GM18867 (cell line): ENCODE data around the gene ZNF217.
"Not testable (repeated sequence)": the region's sequence is repeated elsewhere in the genome, so short reads cannot be mapped to it uniquely, and the experiment has no call there.

Source experiments
- ATAC-seq: cut with Tn5 transposase; IDR thresholded peaks from one replicate; pipeline ENCODE4 v1.9.1; 2021; ENCODE audit warnings: mild to moderate bottlenecking, moderate library complexity; ENCODE audit not compliant: unreplicated experiment

The ZNF217 gene

GRCh38 chr20:53622247-53623133, 28.9 kb upstream of the ZNF217 start:
- ATAC-seq = no peak

- ATAC-seq = no peak
Observed at GRCh38 chr20:53621482-53622246, 28.0 kb upstream of the ZNF217 start.

GRCh38 chr20:53618490-53619000, 24.9 kb upstream of the ZNF217 start:
- ATAC-seq = not testable (repeated sequence)

- ATAC-seq = no peak
Observed at GRCh38 chr20:53617791-53618489, 24.3 kb upstream of the ZNF217 start.

DNA sequence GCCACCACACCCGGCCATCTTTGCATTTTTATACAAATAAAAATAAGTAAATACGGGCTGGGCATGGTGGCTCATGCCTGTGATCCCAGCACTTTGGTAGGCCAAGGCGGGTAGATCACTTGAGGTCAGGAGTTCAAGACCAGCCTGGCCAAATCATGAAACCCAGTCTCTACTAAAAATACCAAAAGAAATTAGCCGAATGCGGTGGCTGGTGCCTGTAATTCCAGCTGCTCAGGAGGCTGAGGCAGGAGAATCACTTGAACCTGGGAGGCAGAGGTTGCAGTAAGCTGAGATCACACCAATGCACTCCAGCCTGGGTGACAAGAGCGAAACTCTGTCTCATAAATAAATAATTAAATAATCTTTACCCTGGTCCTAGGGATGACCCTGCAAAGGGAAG, 22.9 kb upstream of the ZNF217 start:
- ATAC-seq = not testable (repeated sequence)

DNA sequence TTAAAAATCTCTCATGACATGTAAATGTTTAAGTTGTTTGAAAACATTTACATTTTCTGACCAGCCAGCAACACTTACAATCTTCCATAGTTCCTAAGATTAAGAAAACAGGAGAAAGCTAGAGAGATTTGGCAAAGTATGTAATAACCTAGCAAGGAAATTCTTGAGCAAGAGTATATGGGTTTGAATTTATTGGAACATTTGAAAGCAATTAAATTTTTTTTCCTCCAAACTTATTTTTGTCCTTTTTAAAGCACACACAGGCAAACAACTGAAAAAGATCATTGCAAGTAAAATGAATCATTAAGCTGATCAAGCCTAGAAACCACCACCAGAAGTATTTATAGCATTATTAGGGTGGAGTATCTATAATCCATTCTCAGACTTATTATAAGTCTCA, 20.1 kb upstream of the ZNF217 start:
- no peak for ATAC-seq

GRCh38 chr20:53612289-53612688, 18.6 kb upstream of the ZNF217 start:
- not testable (repeated sequence) for ATAC-seq

DNA sequence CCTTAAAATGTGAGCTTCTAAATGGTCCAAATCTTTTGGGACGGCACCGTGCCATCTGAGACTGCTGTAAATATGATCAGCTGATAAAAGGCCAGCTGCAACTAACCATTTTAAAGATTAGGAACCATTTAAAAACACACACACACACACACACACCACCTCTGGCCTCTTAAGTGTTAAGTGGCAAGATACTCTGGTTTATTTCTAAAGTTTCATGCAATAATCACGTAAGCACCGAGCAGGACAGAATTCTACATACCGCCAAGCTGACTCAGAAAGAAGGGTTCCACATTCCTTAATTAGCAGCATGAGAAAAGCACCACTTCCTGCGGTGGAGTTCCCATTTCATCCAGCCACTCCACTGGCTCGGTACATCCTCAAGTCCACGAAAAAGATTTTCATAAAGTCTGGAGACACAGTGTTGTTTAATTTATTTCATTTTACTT, 17.8 kb upstream of the ZNF217 start:
- ATAC-seq = peak; percentile 42

DNA sequence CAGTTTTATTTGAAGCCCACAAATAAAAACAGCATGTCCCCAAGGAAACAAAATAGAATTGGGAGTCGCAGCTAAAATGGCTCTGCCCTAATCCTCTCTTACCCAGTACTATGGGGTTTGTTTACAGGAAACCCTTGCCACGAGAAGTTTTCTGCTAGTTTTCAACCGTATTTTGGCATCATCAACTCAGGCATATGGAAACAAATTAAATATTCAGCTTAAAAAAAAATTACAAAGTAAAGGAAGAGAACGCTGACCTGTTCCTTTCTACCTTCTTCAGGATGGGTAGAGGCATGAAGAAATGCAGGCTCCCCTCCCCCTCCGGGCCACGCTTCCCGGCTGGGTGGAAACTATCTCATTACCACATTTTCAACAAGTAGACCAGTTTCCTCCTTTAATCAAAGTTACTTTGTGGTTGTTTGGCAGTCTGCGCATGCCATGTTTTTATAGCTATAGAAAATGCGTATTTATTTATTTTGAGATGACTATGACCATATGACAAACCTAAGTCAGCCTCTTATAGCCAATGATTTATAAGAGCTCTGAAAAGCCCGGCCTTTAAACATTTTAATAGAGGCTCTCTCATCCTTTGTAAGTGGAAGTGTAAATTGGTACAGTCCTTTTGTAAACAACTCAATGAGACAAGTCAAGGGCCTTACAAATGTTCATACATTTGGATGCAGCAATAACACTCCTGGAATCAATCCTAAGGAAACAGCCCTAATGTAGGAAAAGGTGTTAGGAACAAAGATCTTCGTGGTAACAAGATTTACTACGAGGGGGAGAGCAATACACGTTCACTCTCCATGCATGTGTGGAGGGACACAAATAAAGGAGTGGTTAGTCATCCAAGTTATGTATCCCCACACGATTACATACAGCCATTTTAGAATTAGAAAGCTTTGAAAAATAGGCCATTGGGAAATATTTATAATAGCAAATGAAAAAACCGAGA, 16.1 kb upstream of the ZNF217 start:
- no peak for ATAC-seq

DNA sequence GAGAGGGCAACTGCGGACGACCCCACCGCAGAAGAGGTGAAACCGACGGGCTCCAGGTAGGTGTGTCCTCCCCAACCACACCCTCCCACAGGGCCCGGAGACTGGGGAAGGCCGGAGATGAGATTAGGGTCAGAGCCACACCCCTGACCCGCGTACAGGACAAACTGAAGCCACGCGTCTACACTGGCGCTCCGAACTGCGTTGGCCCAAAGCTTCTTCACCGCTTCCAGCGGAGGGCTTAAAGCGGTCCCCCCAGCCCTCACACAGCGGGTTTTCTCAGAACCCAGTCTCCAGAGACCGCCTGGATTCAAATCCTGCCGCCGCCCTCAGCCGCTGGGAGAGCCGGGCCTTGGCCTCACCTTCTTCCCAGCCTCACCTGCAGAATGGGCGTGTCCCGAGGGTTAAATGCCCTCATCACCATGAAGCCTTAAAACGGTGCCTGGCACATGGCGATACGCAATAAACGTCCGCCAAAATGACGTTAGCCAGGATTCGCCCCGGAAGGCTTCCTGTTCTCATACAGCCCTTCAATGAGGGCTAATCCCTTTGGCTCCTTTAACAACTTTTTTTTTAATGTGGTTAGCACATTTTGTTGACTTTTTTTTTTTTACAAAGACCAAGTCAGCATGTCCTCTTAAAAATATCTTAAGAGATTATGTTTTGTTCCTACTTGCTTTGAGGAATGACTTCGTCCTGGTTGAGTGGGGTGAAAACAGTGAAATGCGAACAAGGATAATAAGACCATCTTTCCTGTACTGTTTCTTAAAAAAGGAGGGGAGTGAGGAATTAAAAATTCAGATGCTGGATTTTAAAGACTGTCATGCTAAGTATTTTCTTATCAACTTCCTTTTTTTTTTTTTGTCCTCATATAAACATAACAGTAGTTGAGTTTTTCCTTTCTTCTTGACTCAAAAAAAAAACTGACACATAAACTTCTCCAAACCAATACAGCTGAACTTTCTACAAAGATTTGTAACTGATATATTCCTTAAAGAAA, 15.1 kb upstream of the ZNF217 start:
- ATAC-seq = no peak

DNA sequence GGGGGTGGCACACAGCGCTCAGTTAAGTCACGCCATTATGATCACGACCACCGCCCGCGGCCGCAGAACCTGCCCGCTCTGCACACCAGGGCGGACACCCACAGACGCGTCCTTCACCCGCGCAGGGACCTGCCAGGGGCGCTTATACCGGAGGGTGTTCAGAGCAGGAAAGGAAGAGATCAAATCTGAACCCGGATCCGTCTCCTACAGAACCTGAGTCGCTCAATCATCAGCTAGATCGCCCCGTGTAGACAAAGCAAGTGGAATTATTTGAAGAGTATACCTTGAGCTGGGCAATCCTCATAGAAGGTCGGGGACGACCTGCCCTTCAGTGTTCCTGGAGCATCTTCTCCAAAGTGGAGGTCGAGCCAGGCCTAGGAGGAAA, 14.4 kb upstream of the ZNF217 start:
- ATAC-seq = no peak

GRCh38 chr20:53606364-53606985, 12.8 kb upstream of the ZNF217 start:
- ATAC-seq = no peak

DNA sequence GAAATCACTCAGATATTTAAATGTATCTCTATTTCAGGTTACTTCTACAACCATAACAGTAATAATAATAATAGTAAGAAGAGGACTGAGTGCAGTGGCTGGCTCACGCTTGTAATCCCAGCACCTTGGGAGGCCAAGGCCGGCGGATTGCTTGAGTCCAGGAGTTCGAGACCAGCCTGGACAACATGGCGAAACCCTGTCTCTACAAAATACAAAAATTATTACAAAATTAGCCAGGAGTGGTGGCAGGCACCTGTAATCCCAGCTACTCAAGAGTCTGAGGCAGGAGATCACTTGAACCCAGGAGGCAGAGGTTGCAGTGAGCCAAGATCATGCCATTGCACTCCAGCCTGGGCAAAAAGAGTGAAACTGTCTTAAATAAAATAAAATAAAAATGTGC, 11.8 kb upstream of the ZNF217 start:
- ATAC-seq = not testable (repeated sequence)

DNA sequence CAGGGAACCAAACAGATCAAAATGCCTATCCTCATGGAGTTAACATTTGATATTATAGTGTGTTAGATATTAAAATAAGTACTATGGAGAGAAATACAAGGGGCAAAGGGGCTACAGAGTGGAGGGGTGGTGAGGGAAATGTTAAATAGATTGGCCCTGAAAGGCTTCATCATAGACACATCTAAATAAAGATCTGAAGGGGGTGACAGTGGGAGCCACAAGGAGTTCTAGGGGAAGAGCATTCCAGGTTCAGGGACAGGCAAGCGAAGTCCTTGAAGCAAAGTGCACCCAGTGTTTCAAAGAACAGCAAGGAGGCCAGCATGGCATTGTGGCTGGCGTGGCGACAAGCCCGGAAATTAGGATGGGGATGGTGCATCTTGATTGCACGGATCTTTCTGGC, 11.2 kb upstream of the ZNF217 start:
- not testable (repeated sequence) for ATAC-seq

DNA sequence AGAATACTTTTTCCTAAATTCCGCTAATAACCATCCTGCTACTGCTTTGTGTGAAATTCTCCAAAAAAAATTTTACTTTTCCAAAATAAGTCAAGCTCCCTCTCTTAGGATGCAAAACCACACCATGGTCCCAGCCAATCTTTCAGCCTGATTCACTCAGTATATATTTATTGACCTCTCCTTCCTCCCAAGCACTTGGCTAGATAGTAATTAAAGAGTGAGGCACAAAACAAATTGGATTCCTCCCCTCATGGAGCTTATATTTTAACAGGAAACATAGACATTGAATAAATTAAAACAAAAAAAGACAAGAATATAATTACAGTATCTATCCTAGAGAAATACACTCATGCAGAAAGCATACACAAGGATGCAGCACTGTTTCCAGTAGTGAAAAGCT, 9.0 kb upstream of the ZNF217 start:
- no peak for ATAC-seq

DNA sequence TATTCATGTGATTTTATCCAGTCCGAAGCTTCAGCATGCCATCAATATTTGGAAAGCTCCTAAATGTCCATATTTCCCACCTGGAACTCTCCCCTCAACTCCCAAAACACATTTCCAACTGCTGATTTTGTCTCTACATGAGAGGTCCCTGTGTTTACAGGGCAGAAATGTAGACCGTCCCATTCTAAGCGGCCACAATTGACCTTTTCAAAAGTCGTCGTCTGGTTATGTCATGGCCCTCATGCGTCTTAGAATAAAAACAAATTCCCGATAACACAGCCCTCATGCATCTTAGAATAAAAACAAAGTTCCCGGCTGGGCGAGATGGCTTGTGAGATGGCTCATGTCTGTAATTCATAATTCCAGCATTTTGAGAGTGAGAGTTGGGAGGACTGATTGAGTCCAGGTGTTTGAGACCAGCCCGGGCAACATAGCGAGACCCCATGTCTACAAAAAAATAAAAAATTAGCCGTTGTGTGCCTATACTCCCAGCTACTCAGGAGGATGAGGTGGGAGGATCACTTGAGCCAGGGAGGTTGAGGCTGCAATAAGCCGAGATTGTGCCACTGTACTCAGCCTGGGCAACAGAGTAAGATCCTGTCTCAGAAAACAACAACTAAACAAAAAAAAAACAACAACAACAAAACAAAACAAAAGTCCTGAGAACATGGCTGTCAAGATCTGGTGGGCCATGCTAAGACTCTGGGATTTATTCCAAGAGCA, 6.4 kb upstream of the ZNF217 start:
- ATAC-seq = no peak

DNA sequence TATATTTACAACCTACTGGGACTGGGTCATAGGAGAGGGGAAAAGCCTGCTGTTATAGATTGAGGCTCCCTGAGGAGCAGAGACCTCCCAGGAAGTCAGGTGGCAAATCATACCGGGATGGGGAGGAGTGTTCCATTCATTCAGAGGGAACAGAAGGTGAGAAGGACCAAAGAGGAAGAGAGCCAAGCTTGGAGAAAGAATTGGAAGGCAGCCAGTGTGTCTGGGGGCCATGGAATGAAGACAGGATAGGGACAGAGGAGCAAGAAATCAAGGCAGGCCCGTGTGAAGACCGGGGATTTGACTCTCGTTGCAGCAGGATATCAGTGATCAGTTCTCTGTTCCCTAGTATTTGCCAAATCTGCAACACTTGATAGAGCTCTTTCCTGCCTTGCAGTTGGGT, 5.7 kb upstream of the ZNF217 start:
- ATAC-seq = no peak

- ATAC-seq = no peak
Observed at GRCh38 chr20:53599044-53599362, 5.4 kb upstream of the ZNF217 start.
